ENCODE measurements around the gene HK1.

GRCh38 chr10:69243817-69244216 lies 34.5 kb upstream of the HK1 start:
- TF ChIP-seq POLR2A (IDR thresholded peaks at IDR 0.05; ENCODE audit: low read length) (no peak), GATA1 (IDR thresholded peaks at IDR 0.05; ENCODE audit: low read depth, low read length) (no peak)
